DND-41 (cell line): ENCODE results near the gene LAD1.

ENCODE experiments used
- EZH2 ChIP-seq: IDR thresholded peaks from 3 replicates; pipeline ENCODE4 v1.6.1; 2012; ENCODE audit warnings: borderline replicate concordance, low read depth, mild to moderate bottlenecking, moderate library complexity, low read length, inconsistent platforms; ENCODE audit not compliant: severe bottlenecking
- TF ChIP-seq, protein P1 (sequence below): IDR thresholded peaks from 2 replicates; pipeline ENCODE4 v1.5.1; 2012; ENCODE audit warnings: borderline replicate concordance, low read length, moderate library complexity, mild to moderate bottlenecking; ENCODE audit not compliant: poor library complexity, severe bottlenecking; ENCODE audit errors: extremely low read depth

DNA sequence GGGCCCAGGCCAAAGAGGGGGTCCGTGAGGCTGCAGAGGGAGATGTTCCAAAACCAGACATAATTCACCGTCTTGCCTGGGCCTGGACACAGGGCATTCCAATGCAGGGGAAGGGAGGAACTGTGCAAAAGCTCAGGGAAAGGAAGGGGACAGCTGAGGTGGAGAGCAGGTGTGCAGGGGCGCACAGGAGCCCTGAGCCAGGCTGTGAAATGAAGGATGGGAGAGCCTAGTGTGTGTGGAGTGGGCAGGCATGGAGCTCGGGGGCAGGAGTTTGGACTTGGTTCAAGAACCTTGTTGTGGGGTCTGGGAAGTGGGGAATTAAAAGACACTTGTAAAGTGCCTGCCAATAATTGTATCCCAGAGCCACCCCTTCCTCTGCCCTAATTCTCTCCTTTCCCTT lies 20.1 kb upstream of the LAD1 start:
- TF ChIP-seq, protein P1, sequence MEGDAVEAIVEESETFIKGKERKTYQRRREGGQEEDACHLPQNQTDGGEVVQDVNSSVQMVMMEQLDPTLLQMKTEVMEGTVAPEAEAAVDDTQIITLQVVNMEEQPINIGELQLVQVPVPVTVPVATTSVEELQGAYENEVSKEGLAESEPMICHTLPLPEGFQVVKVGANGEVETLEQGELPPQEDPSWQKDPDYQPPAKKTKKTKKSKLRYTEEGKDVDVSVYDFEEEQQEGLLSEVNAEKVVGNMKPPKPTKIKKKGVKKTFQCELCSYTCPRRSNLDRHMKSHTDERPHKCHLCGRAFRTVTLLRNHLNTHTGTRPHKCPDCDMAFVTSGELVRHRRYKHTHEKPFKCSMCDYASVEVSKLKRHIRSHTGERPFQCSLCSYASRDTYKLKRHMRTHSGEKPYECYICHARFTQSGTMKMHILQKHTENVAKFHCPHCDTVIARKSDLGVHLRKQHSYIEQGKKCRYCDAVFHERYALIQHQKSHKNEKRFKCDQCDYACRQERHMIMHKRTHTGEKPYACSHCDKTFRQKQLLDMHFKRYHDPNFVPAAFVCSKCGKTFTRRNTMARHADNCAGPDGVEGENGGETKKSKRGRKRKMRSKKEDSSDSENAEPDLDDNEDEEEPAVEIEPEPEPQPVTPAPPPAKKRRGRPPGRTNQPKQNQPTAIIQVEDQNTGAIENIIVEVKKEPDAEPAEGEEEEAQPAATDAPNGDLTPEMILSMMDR: no peak
- TF ChIP-seq EZH2: no peak
